Globus pallidus (tissue), 1 donor: Measurements from ENCODE around the gene ZDHHC18.
"Not testable (repeated sequence)": the region's sequence is repeated elsewhere in the genome, so short reads cannot be mapped to it uniquely, and the experiment has no call there.

Experiments used
- DNase-seq: peaks from one replicate; pipeline ENCODE4 v3.0.0-alpha.2; 2015; ENCODE audit warnings: low spot score

ZDHHC18 gene

GRCh38 chr1:26791148-26791547, 35.3 kb upstream of the ZDHHC18 start:
- DNase-seq = no peak

- no peak for DNase-seq
These were observed 34.9 kb upstream of the ZDHHC18 start for GRCh38 chr1:26791626-26792025.

DNA sequence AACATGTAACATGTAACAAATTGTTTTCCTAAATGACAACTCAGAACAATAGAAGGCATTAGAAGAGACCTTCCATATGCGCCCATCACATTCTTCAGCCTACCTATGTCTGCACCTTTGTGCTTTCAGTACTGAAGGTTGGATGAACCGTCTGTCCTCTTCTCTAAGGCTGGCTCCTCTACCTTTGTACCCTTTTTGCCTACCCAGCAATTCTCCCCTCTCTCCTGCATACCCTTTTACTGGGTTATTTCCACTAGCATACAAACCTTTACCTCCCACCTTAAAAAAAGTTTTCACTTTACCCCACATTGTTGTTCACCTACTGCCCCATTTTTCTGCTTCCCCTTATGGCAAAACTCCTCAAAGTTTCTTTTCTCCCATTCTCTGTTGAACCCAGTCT, 33.6 kb upstream of the ZDHHC18 start:
- DNase-seq = no peak

DNA sequence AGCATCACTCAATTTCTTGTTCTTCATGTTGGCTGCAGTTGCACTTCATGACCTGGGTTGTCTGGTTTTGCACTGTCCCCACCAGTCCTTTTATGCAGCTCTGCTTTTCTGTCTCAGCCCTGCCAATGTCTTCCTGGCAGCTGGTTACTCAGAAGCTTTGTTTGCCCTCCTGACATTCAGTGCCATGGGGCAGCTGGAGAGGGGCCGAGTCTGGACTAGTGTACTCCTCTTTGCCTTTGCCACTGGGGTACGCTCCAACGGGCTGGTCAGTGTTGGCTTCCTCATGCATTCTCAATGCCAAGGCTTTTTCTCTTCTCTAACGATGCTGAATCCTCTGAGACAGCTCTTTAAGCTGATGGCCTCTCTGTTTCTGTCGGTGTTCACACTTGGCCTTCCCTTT, 32.1 kb upstream of the ZDHHC18 start:
- no peak for DNase-seq

GRCh38 chr1:26797627-26798026, 28.9 kb upstream of the ZDHHC18 start:
- DNase-seq = no peak

DNA sequence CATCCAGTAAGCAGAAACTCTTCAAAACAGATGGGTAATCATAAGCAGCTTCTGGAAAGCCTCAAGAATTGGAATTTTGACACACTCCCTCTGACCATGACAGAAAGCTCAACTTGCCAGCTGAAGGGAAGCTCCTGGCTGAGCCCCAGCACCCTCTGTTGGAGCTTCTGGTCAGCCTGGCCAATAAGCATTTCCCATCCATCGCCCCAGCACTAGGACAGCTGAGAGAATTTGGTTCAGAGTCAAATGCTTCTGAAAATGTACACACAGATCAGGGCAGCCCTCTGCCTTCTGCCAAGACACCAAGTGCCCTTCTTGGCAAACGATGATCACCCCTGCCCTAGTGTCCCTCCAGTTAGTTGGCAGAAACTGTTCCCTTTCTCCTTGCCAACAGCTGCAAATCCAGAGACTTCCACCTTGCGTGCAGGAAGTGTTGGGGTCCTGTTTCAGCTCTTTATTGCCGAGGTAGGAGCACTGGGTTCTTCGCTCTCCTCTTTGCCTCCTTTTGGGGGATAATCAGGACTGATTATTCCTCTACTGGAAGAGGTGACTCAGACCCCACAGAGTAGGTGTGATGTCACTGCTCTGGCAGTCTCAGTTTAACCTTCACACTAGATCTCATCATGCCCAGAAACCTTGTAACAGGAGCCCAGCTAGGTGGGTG, 26.9 kb upstream of the ZDHHC18 start:
- DNase-seq = peak; percentile 78

DNA sequence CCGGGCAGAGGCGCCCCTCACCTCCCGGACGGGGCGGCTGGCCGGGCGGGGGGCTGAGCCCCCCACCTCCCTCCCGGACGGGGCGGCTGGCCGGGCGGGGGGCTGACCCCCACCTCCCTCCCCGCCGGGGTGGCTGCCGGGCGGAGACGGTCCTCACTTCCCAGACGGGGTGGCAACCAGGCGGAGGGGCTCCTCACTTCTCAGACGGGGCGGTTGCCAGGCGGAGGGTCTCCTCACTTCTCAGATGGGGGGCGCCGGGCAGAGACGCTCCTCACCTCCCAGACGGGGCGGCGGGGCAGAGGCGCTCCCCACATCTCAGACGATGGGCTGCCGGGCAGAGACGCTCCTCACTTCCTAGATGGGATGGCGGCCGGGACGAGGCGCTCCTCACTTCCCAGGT, 22.6 kb upstream of the ZDHHC18 start:
- DNase-seq = not testable (repeated sequence)

GRCh38 chr1:26810105-26810504, 16.4 kb upstream of the ZDHHC18 start:
- DNase-seq = peak; percentile 54

GRCh38 chr1:26811057-26811456, 15.4 kb upstream of the ZDHHC18 start:
- DNase-seq = no peak

DNA sequence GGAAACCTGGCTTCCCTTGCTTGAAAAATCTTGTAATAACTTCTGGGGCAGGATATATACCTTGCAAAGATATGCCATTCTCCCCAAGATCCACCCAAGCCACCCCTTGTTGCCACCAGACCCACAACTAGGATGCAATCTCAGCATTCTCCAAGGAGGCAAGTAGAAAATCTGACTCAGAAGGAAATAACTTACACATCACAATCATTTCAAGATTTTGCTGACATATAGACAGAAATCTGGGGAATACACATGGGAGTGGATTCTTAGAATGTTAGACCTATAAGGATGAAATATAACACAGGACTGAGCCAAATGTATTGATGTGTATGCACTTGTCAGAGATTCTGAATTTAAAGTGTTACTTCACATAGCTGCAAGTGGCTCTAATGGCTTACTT, 14.8 kb upstream of the ZDHHC18 start:
- no peak for DNase-seq

GRCh38 chr1:26814377-26814776, 12.1 kb upstream of the ZDHHC18 start:
- no peak for DNase-seq

GRCh38 chr1:26814893-26815292, 11.6 kb upstream of the ZDHHC18 start:
- no peak for DNase-seq

GRCh38 chr1:26820784-26821269, 5.7 kb upstream of the ZDHHC18 start:
- peak; percentile 30 for DNase-seq

- DNase-seq = no peak
These were observed 3.6 kb upstream of the ZDHHC18 start for GRCh38 chr1:26822737-26823395.

- no peak for DNase-seq
These were observed 1.8 kb upstream of the ZDHHC18 start for GRCh38 chr1:26824731-26825130.

GRCh38 chr1:26827106-26827604, 667 bp downstream of the ZDHHC18 start:
- DNase-seq = no peak

DNA sequence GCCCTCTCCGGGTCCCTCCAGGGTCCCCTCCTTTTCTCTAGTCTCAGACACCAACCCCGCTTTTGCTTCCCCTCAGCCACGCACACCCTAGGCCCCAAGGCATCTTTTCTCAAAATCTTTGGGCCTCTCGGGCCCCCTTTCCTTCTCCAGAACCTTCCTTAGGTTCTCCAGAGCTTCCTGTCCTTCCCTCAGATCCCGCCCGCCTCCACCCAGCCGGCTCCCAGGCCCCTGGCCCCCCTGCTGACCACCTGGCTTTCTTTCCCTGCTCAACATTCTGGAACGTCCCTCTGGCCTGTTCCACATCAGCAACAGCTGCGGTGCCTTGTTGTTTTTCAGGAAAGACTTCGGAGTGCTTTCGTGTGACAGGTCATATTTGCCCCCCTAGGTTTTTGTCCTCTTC, 1.2 kb downstream of the ZDHHC18 start:
- DNase-seq = no peak

- DNase-seq = peak; percentile 51
These were observed 2.0 kb downstream of the ZDHHC18 start for GRCh38 chr1:26828411-26828991.

GRCh38 chr1:26829184-26829911, 2.9 kb downstream of the ZDHHC18 start:
- no peak for DNase-seq

DNA sequence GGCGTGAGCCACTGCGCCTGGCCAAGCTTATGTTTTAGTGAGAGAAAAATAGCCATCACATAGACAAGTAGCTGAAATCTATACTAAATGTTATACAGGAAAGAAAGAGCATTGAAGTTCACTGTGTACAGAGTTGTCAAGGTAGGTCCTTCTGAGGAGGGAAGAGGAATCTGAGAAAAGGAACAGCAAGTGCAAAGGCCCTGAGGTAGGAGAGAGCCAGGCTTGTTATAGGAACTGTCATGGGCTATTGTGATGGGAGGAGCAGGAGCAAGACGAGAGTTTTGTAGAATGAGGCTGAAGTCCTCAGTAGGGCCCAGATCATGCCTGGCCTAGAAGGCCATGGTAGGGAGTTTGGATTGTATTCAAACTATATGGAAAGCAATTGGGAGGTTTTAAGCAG, 4.6 kb downstream of the ZDHHC18 start:
- DNase-seq = no peak

- no peak for DNase-seq
These were observed 5.2 kb downstream of the ZDHHC18 start for GRCh38 chr1:26831546-26832248.
